ENCODE results near the gene DAZAP1.

DAZAP1 gene

DNA sequence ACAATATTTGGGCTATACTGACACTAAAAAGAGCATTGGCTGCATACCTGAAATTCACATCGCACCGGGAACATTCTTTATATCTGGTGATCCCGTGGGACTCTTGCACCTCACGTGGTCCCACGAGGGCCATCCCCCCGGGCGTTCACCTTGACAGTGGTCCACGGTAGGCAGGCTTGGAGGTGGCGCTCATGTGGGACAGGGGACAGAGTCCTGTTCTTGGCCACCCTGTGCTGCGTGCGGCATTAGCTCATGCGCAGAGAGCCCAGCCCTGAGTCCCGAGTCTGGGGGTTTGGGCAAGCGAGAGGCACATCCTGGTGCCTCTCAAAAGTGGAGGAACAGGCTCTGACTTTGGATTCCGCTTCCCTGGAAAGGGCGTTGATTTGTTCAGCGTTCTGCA lies 13.5 kb upstream of the DAZAP1 start:
- H3K4me3 ChIP-seq (ENCODE audit: low read depth, low read length): no peak overlapping the region
- DNase-seq (ENCODE audit: low read depth): no peak
- in situ Hi-C loops (cut with HindIII; ENCODE audit: low sequenced_read_pairs): no loop called here
- TF ChIP-seq, protein P1, sequence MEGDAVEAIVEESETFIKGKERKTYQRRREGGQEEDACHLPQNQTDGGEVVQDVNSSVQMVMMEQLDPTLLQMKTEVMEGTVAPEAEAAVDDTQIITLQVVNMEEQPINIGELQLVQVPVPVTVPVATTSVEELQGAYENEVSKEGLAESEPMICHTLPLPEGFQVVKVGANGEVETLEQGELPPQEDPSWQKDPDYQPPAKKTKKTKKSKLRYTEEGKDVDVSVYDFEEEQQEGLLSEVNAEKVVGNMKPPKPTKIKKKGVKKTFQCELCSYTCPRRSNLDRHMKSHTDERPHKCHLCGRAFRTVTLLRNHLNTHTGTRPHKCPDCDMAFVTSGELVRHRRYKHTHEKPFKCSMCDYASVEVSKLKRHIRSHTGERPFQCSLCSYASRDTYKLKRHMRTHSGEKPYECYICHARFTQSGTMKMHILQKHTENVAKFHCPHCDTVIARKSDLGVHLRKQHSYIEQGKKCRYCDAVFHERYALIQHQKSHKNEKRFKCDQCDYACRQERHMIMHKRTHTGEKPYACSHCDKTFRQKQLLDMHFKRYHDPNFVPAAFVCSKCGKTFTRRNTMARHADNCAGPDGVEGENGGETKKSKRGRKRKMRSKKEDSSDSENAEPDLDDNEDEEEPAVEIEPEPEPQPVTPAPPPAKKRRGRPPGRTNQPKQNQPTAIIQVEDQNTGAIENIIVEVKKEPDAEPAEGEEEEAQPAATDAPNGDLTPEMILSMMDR (IDR thresholded peaks at IDR 0.05; ENCODE audit: low read depth, low read length, missing control alignments): no peak

DNA sequence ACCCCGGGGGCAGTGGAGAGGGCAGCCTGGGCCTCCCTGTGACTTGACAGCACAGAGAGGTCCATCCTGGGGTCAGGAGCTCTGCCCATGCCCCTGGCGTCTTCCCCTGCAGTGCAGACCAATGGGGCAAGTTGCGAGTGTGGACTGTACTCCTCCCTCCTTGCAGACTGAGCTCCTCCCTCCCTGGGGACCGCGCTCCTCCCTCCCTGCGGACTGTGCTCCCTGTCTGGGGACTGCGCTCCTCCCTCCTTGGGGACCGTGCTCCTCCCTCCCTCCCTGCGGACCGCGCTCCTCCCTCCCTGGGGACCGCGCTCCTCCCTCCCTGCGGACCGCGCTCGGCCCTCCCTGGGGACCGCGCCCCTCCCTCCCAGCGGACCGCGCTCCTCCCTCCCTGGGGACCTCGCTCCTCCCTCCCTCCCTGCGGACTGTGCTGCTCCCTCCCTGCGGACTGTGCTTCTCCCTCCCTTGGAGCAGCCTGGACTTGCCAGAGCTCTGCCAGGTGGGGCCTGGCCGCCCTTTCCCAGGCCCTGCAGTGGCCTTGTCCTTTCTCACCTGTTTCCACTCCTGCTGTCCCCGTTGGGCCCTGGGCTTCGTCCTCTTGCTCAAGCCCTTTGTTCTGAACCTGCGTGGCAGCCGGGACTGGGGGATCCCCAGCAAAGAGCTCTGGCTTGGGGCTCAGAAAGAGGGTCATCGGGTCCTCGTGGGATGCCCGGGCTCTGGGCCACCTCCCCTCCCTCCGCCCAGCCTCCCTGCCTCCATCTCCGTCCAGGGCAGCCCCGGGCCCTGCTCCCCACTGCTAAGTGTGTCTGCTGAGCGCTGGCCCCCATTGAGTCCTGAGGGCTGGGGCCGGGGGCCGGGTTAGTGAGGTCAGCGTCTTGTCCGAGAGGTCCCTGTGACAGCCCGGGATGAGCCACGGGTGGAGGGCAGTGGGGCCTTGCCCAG lies 12.9 kb upstream of the DAZAP1 start:
- H3K4me3 ChIP-seq (ENCODE audit: low read depth, low read length): no peak overlapping the region
- TF ChIP-seq, protein P1 (IDR thresholded peaks at IDR 0.05; ENCODE audit: low read depth, low read length, missing control alignments): no peak
- no peak for DNase-seq (ENCODE audit: low read depth)
- in situ Hi-C loops (cut with HindIII; ENCODE audit: low sequenced_read_pairs): no loop called here

DNA sequence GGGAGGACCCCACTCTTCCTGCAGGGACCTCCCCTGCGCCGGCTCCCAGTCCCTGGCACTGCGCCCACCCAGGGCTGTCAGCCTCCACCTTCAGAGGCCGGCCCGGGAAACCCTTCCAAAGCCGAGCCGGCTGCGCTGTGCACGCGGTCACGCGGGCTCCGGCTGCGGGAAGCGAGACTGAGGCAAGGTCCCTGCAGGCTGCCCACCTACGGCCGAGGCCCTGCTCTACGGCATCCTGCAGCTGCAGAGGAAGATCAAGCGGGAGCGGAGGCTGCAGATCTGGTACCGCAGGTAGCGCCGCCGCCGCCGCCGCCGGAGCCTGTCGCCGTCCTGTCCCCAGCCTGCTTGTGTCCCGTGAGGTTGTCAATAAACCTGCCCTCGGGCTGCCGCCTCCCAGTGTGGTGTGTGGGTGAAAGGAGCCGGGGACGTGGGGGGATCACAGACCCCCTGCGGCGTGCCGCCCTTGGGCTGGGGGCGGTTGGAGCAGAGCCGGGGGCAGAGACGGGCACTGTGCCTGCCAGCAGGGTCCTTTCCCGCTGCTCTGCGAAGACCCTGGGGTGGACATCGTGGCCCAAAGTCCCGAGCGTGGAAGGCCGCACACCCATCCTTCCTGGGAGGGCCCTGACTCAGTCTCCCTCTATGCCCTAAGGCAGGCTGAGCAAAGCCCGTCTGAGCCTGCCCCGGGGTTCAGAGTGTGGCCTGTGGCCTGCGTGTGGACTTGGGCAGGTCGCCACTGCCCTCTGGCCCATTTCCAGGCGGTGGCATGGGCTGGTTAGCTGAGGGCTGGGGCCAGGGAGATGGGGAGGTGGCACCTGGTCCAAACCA lies 12.0 kb upstream of the DAZAP1 start:
- DNase-seq (ENCODE audit: low read depth): no peak
- H3K4me3 ChIP-seq (ENCODE audit: low read depth, low read length): no peak overlapping the region
- in situ Hi-C loops (cut with HindIII; ENCODE audit: low sequenced_read_pairs): no loop called here
- TF ChIP-seq, protein P1 (IDR thresholded peaks at IDR 0.05; ENCODE audit: low read depth, low read length, missing control alignments): no peak

DNA sequence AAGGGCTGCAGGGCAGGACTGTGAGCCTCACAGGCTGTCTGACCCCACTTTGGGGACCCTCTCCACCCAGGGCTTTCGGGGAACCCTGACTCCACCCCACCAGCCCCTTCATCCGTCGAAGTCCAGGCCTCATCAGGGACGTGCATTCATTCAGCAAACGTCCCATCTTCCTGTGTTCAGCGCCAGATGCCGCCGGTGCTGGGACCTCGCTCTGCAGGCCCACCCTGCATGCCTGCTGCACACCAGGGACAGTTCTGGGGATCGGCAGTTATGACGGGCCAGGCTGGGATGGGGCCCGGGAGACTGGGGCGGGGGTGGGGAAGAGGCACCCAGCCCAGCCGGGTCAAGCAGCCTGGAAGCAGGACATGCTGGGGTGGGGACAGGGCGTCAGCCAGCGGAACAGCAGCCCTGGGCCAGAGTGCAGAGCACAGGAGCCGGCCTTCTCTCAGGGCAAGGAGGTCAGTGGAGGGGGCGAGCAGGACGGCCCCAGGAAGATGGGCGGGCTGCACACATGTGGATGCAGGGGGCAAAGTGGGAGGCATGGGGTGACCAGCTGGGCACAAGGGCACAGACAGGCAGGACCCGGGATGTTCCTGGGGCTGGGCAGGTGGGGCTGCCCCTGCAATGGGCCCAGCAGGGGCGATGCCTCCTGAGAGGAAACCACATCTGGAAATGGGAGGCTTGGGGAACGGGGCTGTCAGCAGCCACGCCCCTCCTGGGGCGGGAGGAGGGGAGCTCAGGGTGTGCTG lies 11.2 kb upstream of the DAZAP1 start:
- no peak overlapping the region for H3K4me3 ChIP-seq (ENCODE audit: low read depth, low read length)
- in situ Hi-C loops (cut with HindIII; ENCODE audit: low sequenced_read_pairs): no loop called here
- no peak for DNase-seq (ENCODE audit: low read depth)
- TF ChIP-seq, protein P1 (IDR thresholded peaks at IDR 0.05; ENCODE audit: low read depth, low read length, missing control alignments): no peak

DNA sequence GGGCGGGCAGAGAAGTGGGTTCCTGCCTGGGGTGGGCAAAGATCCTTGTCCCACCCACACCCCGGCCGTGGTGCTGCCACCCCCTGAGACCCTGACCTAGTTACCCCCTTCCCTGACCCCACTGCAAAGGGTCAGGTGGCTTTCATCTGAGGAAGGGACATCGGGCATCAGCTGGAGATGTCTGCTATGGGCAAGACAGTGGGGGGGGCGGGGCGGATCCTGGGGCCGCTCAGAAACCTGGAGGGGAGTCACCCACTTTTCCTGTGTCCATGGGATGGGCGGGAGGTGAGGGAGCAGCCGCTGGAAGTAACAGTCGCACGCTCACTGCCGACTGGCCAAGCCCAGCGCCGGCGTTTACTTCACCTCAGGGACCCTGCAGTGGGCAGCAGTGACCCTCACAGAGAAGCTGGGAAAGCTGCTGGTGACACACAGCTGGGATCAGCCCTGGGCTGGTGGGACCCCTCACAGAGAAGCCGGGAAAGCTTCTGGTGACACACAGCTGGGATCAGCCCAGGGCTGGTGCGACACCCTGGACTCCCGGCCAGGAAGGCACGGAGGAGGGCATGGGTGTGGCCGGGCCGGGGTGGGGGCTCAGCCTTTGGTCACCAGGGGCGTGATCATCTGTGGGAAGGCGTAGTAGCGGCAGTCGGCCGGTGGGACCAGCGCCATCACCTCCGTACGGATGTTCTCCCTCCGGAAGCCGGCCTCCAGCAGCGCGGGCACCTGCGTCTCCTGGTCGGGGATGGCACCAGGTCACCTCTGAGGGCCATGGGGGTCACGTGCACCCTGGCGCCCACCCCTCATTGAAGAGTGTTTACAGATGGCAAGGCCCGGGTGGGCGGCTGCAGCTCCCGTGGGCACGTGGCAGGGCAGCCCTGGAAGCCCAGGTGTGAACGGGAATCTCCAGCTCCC lies 10.4 kb upstream of the DAZAP1 start:
- DNase-seq (ENCODE audit: low read depth): no peak
- in situ Hi-C loops (cut with HindIII; ENCODE audit: low sequenced_read_pairs): no loop called here
- H3K4me3 ChIP-seq (ENCODE audit: low read depth, low read length): no peak overlapping the region
- TF ChIP-seq, protein P1 (IDR thresholded peaks at IDR 0.05; ENCODE audit: low read depth, low read length, missing control alignments): no peak
